ENCODE data around the gene FAM171A1. TPM values are rescaled to one million over a fixed set of nuclear protein-coding genes. Genes with fewer than 3 reads are reported as not detected.

FAM171A1 gene
- total RNA-seq, 1 experiment from 2014 or later: 26.3 TPM

GRCh38 chr10:15379078-15379477 is 8.0 kb upstream of the FAM171A1 start:
- H3K4me1 Mint-ChIP-seq (ENCODE audit: low read depth, unreplicated experiment): peaks cover 4% of the 10 kb centered on the region
- Histone ChIP-seq H3K9me3 (no peaks in the 10 kb centered on the region), H3K36me3 (ENCODE audit: control insufficient read depth, insufficient read depth, low read length) (no peaks in the 10 kb centered on the region), H3K4me3 (ENCODE audit: low read depth, low read length) (no peak overlapping the region), H3K27me3 (replicated peaks; ENCODE audit: control insufficient read depth, insufficient read depth, low read length) (no peaks in the 10 kb centered on the region), H3K4me1 (peaks cover 18% of the 10 kb centered on the region)
- no peak overlapping the region for H3K4me3 Mint-ChIP-seq (ENCODE audit: unreplicated experiment)
- H3K27ac Mint-ChIP-seq (ENCODE audit: unreplicated experiment): no peak overlapping the region
- POLR2A ChIA-PET: no interaction called here
- CTCF ChIA-PET: no interaction called here
- DNase-seq: no peak
- no peaks in the 10 kb centered on the region for H3K9me3 Mint-ChIP-seq (ENCODE audit: unreplicated experiment)
- intact Hi-C loops (cut with micrococcal nuclease; ENCODE audit: unreplicated experiment): no loop called here
- H3K36me3 Mint-ChIP-seq (ENCODE audit: insufficient read depth, unreplicated experiment): no peaks in the 10 kb centered on the region
- TF ChIP-seq CTCF (IDR thresholded peaks at IDR 0.05; ENCODE audit: insufficient read depth in 1 of 2, low read depth in 1 of 2, low read length in 1 of 2, severe bottlenecking in 1 of 2, unreplicated experiment in 1 of 2): no peak
- BruUV-seq (replicated peaks): no TSS peak
- no peaks in the 10 kb centered on the region for H3K27me3 Mint-ChIP-seq (ENCODE audit: insufficient read depth, unreplicated experiment)

DNA sequence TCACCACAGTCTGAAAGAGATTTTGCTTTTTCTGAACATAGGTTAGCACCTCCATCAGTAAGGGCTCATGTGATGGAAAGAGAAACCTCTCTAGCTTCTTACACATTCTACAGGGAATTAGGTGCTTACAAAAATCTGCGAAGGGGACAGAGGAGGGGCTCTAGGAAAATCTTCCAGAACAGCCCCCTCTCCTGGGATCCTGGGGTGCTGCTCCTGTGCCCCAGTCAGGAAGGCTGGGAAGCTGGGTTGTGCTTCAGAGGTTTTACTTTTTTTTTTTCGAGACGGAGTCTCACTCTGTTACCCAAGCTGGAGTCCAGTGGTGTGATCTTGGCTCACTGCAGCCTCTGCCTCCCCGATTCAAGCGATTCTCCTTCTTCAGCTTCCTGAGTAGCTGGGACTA is 7.5 kb upstream of the FAM171A1 start:
- no peak for DNase-seq
- POLR2A ChIA-PET: no interaction called here
- no peaks in the 10 kb centered on the region for H3K9me3 Mint-ChIP-seq (ENCODE audit: unreplicated experiment)
- no peaks in the 10 kb centered on the region for H3K36me3 Mint-ChIP-seq (ENCODE audit: insufficient read depth, unreplicated experiment)
- peaks cover 9% of the 10 kb centered on the region for H3K4me1 Mint-ChIP-seq (ENCODE audit: low read depth, unreplicated experiment)
- no TSS peak for BruUV-seq (replicated peaks)
- no peaks in the 10 kb centered on the region for H3K27me3 Mint-ChIP-seq (ENCODE audit: insufficient read depth, unreplicated experiment)
- Histone ChIP-seq H3K27me3 (replicated peaks; ENCODE audit: control insufficient read depth, insufficient read depth, low read length) (no peaks in the 10 kb centered on the region), H3K9me3 (no peaks in the 10 kb centered on the region), H3K36me3 (ENCODE audit: control insufficient read depth, insufficient read depth, low read length) (no peaks in the 10 kb centered on the region), H3K4me1 (peaks cover 18% of the 10 kb centered on the region), H3K4me3 (ENCODE audit: low read depth, low read length) (no peak overlapping the region)
- H3K4me3 Mint-ChIP-seq (ENCODE audit: unreplicated experiment): no peak overlapping the region
- peak in 1 of 2 experiments; percentile 4 for TF ChIP-seq CTCF (IDR thresholded peaks at IDR 0.05; ENCODE audit: insufficient read depth in 1 of 2, low read depth in 1 of 2, low read length in 1 of 2, severe bottlenecking in 1 of 2, unreplicated experiment in 1 of 2)
- no peak overlapping the region for H3K27ac Mint-ChIP-seq (ENCODE audit: unreplicated experiment)
- intact Hi-C loops (cut with micrococcal nuclease; ENCODE audit: unreplicated experiment): no loop called here
- CTCF ChIA-PET: no interaction called here

DNA sequence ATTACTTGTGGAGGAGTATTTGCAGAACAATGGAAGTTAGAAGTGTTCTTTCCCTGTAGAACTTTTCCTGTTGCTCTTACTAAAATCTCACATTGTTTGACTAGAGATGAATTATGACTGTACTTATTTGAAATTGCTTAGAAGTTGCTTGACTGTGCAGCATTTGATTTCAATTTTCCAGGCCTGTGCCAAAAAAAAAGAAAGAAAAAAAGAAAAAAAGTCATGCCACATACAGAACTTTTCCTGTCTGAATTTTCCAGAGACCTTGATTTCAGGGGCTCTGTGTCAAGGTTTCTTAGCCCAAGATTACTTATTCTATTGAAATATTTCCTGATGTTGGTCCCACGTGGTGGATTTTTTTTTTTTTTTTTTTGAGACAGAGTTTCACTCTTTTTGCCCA is 3.5 kb upstream of the FAM171A1 start:
- Histone ChIP-seq H3K27me3 (replicated peaks; ENCODE audit: control insufficient read depth, insufficient read depth, low read length) (peaks cover 1% of the 10 kb centered on the region; the same call in 1 of the 2 replicates), H3K4me3 (ENCODE audit: low read depth, low read length) (no peak overlapping the region), H3K36me3 (ENCODE audit: control insufficient read depth, insufficient read depth, low read length) (no peaks in the 10 kb centered on the region), H3K9me3 (no peaks in the 10 kb centered on the region), H3K4me1 (peaks cover 5% of the 10 kb centered on the region)
- DNase-seq: no peak
- ChIA-PET CTCF (no interaction called here), POLR2A (no interaction called here)
- H3K27ac Mint-ChIP-seq (ENCODE audit: unreplicated experiment): no peak overlapping the region
- no peak for TF ChIP-seq CTCF (IDR thresholded peaks at IDR 0.05; ENCODE audit: insufficient read depth in 1 of 2, low read depth in 1 of 2, low read length in 1 of 2, severe bottlenecking in 1 of 2, unreplicated experiment in 1 of 2)
- intact Hi-C loops (cut with micrococcal nuclease; ENCODE audit: unreplicated experiment): loop anchor here (5.0 kb wide), 1 partner anchor 207 kb away; the partner anchor contains the start of gene NMT2
- BruUV-seq (replicated peaks): no TSS peak
- no peaks in the 10 kb centered on the region for H3K36me3 Mint-ChIP-seq (ENCODE audit: insufficient read depth, unreplicated experiment)
- H3K4me1 Mint-ChIP-seq (ENCODE audit: low read depth, unreplicated experiment): peaks cover 5% of the 10 kb centered on the region
- H3K27me3 Mint-ChIP-seq (ENCODE audit: insufficient read depth, unreplicated experiment): peaks cover 5% of the 10 kb centered on the region
- no peak overlapping the region for H3K4me3 Mint-ChIP-seq (ENCODE audit: unreplicated experiment)
- H3K9me3 Mint-ChIP-seq (ENCODE audit: unreplicated experiment): no peaks in the 10 kb centered on the region
